ENCODE measurements around the gene APPBP2. TPM values are rescaled to one million over a fixed set of nuclear protein-coding genes. Genes with fewer than 3 reads are reported as not detected.
"Not testable (repeated sequence)": the region's sequence is repeated elsewhere in the genome, so short reads cannot be mapped to it uniquely, and the experiment has no call there.

The APPBP2 gene
- total RNA-seq, 1 donor from 2014 or later = 45.8 TPM

DNA sequence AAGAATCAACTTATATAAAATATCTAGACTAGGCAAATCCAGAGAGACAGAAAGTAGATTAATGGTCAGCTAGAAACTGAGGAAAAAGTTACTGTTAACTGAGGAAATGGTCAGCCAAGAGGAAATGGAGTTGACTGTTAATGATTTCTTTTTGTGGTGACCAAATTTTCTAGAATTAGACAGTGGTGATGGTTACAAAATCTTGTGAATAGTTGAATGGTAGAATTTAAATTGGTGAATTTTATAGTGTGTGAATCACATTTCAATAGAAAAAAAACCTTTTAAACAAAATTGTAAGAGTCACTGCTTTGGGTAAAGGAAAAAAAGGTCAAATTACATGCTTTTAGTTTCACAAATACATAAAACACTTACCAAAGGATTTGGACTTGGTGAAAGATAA lies 30.0 kb downstream of the APPBP2 start:
- DNase-seq (ENCODE audit: low spot score) = no peak

DNA sequence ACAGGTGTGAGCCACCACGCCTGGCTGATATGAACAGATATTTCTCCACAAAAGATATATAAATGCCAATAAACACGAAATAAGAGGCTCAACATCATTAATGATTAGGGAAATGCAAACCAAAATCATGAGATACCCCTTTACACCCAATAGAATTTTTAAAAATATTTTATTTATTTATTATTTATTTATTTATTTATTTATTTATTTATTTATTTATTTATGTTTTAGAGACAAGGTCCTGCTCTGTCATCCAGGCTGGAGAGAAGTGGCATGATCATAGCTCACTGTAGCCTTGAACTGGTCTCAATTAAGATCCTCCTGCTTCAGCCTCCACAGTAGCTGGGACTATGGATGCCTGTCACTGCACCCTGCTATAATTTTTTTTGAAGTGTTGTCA lies 30.8 kb downstream of the APPBP2 start:
- no peak for DNase-seq (ENCODE audit: low spot score)

- no peak for DNase-seq (ENCODE audit: low spot score)
Observed at GRCh38 chr17:60493847-60494321, 32.2 kb downstream of the APPBP2 start.

DNA sequence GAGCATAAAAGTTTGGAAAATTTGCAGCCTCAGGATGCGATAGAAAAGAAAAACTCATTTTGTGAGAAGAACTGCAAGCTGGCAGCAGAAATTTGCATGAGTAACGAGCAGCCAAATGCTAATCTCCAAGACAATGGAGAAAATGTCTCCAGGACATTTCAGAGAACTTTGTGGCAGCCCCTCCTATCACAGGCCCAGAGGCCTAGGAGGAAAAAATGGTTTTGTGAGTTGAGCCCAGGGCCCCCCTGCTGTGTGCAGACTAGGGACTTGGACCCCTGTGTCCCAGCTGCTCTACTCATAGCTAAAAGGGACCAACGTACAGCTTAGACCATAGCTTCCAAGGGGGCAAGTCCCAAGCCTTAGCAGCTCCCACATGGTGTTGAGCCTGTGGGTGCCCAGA lies 34.3 kb downstream of the APPBP2 start:
- no peak for DNase-seq (ENCODE audit: low spot score)

- not testable (repeated sequence) for DNase-seq (ENCODE audit: low spot score)
Observed at GRCh38 chr17:60490594-60490993, 35.4 kb downstream of the APPBP2 start.

- DNase-seq (ENCODE audit: low spot score) = no peak
Observed at GRCh38 chr17:60481604-60482003, 44.4 kb downstream of the APPBP2 start.

DNA sequence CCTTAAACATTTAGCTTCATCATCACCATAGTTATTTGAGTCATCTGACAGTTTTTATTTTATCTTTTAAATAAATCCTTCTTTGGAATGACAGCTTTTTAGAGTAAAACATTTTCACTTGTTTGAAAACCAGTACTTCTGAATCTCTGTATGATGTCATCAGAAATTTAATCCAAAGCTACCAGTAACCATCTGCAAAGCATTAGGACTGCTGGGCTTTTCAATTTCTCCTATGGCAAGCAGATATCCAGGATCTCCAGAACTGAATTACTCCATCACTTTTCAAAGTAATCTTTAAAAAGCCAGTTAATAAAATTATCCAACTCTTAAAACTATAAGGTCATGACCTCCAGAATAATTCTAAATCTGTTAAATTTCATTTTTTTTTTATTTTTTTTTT lies 52.3 kb downstream of the APPBP2 start:
- no peak for DNase-seq (ENCODE audit: low spot score)

- DNase-seq (ENCODE audit: low spot score) = no peak
Observed at GRCh38 chr17:60472449-60472848, 53.6 kb downstream of the APPBP2 start.

- DNase-seq (ENCODE audit: low spot score) = no peak
Observed at GRCh38 chr17:60471451-60471850, 54.6 kb downstream of the APPBP2 start.

GRCh38 chr17:60468371-60468770 lies 57.7 kb downstream of the APPBP2 start:
- no peak for DNase-seq (ENCODE audit: low spot score)

DNA sequence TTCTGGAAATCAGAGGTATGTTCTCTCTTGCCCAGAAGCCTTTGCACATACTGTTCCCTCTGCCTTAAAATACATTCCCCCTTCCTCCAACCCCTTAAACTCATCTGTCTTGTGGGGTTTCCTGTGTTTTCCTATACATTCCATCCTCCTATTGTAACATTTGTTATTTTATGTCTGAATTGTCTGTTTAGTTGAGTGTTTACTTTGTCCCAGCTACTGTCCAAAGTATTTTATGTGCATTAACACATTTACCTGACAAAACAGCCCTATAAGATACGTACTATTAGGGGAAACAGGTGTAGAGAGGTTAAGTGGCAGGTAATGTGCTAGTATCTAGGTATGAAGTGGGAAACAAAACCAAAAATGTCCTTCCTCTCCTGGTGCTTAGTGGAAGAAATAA lies 61.7 kb downstream of the APPBP2 start:
- DNase-seq (ENCODE audit: low spot score) = no peak

GRCh38 chr17:60463157-60463835 lies 62.7 kb downstream of the APPBP2 start:
- DNase-seq (ENCODE audit: low spot score) = no peak

- DNase-seq (ENCODE audit: low spot score) = no peak
Observed at GRCh38 chr17:60461584-60461983, 64.5 kb downstream of the APPBP2 start.

GRCh38 chr17:60457148-60457547 lies 68.9 kb downstream of the APPBP2 start:
- DNase-seq (ENCODE audit: low spot score) = no peak

DNA sequence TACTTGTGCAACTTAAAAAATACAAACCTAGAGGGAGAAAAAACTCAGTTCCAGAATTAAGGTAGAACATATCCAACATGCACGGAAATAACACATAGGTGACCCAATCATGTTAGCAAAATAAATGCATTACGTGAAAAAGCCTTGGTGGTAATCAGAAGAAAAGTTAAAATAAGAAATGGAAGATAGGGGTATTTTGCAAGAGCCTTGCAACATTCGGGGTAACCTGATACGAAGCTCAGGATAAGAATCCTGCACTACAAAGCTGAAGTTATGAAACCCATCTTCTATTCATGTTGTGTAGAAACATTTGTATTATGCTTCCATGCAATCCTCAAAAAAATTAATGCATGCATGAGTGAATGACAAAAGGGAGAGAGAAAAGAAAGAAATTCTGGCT lies 70.7 kb downstream of the APPBP2 start:
- DNase-seq (ENCODE audit: low spot score) = no peak

DNA sequence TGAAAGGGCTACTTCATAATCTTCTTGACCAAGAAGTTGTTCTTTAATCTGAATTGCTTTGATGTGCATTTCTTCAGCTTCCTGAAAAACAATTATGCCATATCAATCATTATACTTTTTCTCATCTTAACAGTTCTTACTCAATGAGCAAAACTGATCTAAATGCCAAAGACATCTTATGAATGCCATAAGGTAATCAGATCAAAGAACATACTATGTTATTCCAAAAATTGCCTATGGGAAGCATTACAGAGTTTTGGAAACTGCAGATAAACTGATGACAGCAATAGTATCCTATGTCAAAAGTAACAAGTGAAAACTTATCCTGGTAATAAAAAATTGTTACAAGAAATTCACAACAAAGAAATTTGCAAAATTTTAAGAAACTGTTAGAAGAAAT lies 74.1 kb downstream of the APPBP2 start:
- no peak for DNase-seq (ENCODE audit: low spot score)

GRCh38 chr17:60451071-60451470 lies 75.0 kb downstream of the APPBP2 start:
- DNase-seq (ENCODE audit: low spot score) = no peak

DNA sequence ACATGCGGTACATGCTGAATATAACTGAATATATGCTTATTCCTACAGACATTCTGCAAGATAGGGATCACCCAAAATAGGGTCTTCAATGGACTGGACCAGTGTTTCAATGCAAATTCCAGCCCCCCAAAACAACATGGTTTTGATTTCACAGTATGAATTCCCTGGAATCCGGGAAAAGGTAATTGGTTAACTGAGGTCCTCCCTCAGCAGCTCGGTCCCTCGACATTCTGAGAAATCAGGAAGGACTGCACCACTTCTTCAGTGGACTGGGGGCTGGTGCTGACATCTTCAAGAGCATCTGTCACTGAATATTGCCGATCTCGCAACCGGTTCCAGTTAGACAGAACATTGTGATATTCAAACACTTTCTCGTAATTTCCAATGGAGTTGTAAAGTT lies 78.7 kb downstream of the APPBP2 start:
- DNase-seq (ENCODE audit: low spot score) = no peak

DNA sequence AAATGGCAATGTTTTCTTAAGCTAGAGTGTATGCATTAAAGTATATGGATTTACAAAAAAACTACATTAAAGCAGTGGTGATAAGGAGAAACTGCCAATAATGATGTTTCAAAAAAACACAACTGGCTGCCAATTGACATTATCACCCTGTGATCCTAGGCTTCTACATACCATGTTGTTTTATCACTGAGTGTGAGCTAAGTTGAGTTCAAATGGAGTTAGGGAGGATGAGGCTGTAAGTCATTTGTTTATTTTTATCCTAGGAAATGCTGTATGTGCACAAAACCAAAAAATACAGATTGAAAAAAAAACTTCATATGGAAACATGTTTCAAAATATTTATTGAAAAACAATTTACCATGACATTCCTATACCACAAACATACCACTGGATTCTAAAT lies 80.9 kb downstream of the APPBP2 start:
- DNase-seq (ENCODE audit: low spot score) = no peak

GRCh38 chr17:60443713-60444112 lies 82.3 kb downstream of the APPBP2 start:
- no peak for DNase-seq (ENCODE audit: low spot score)

DNA sequence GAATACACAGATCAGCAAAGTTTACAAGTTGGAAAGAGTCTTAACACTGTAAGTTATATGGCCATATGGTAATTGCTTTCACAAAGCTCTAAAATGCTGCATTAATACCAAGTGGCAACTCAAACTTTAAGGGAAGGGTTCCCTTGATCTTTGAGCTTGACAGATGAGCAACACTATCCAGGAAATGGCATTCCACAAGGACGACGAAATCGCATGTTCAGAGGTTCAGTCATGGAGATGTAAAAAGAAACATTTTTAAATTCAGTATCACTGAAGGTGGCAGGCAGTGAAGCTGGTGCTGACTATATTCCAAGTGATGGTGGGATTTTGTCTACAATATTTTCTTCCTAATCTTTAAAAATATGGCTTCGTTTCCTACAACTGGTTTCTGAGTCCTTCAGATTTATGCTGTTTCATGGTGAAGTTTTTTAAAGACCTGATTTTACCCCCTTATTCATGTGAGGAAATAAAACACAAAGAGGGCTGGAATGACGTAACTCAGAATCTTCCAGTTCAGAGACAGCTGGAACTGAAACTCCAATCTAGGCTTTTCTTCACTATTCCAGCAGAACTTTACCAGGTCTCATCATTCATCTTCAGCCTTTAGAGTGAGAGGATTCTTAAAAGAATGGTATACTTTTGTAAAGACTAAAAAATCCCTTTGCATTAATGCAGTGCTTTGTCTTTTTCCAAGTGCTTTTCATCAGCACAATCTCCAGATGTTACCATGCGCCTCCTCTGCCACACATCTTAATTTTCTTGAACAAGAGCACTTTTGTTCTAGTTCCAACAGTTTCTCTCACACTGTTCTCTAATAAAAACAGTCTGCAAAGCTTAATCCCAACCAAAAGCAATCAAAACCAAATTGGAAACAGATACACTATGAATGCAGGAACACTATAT lies 83.5 kb downstream of the APPBP2 start:
- DNase-seq (ENCODE audit: low spot score) = no peak

- DNase-seq (ENCODE audit: low spot score) = no peak
Observed at GRCh38 chr17:60439501-60439900, 86.5 kb downstream of the APPBP2 start.

DNA sequence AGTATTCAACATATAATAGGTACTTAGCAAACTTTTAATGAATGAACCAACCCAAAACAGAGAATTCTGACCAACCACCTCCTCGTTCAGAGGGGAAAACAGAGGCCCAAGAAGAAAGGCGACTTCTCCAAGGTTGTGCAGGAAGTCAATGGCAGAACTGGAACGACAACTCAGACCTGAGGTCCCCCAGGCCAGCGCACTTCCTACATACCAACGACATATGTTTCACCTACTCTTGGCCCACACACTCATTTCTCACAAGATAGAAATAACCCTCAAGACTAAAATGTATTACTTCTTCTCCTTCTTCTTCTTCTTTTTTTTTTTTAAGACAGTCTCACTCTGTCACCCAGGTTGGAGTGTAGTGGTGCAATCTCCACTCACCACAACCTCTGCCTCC lies 89.4 kb downstream of the APPBP2 start:
- no peak for DNase-seq (ENCODE audit: low spot score)
